Activated naive CD8-positive, alpha-beta T cell treated with anti-CD3 and anti-CD28 coated beads, Interleukin-2, amount 50 U/mL, for 24 hours (primary cell): Measurements from ENCODE around the gene FAM120C.
A peak's percentile ranks its signal among the peaks of the same experiment; 100 is the strongest.

Experiments
- ATAC-seq: fragments of 150-1000 bp; cut with Tn5 transposase; one replicate; pipeline ENCODE4 v1.10.0; 2021
- DNase-seq: peaks from one replicate; pipeline ENCODE4 v3.0.0; 2021
- H3K27ac Mint-ChIP-seq: one replicate; pipeline ENCODE4 v1.8.0; 2021; ENCODE audit warnings: mild to moderate bottlenecking, mixed read lengths
- H3K27me3 Mint-ChIP-seq: one replicate; pipeline ENCODE4 v1.8.0; 2021; ENCODE audit warnings: mixed read lengths
- H3K36me3 Mint-ChIP-seq: one replicate; pipeline ENCODE4 v1.8.0; 2021; ENCODE audit warnings: low read depth, mixed read lengths
- H3K4me1 Mint-ChIP-seq: one replicate; pipeline ENCODE4 v1.8.0; 2021; ENCODE audit warnings: mixed read lengths
- H3K4me3 Mint-ChIP-seq: one replicate; pipeline ENCODE4 v1.8.0; 2021; ENCODE audit warnings: mild to moderate bottlenecking, moderate library complexity, mixed read lengths
- H3K9me3 Mint-ChIP-seq: one replicate; pipeline ENCODE4 v1.8.0; 2021; ENCODE audit warnings: mixed read lengths

FAM120C gene

GRCh38 chrX:54178100-54178940 lies 4.7 kb downstream of the FAM120C start:
- Mint-ChIP-seq H3K27ac (no peak overlapping the region), H3K27me3 (no peaks in the 10 kb centered on the region), H3K36me3 (peaks cover 61% of the 10 kb centered on the region), H3K4me3 (peak overlapping the region; percentile 92), H3K4me1 (peaks cover 57% of the 10 kb centered on the region), H3K9me3 (no peaks in the 10 kb centered on the region)
- ATAC-seq (peak; percentile 50), DNase-seq (no peak)

- no peaks in the 10 kb centered on the region for H3K9me3 Mint-ChIP-seq
- H3K27ac Mint-ChIP-seq: peak overlapping the region; percentile 72
- peaks cover 62% of the 10 kb centered on the region for H3K36me3 Mint-ChIP-seq
- ATAC-seq (no peak), DNase-seq (no peak)
- H3K4me1 Mint-ChIP-seq: peaks cover 57% of the 10 kb centered on the region
- no peak overlapping the region for H3K4me3 Mint-ChIP-seq
- no peaks in the 10 kb centered on the region for H3K27me3 Mint-ChIP-seq
These were observed 5.7 kb downstream of the FAM120C start for GRCh38 chrX:54177306-54177705.

- Mint-ChIP-seq H3K36me3 (peaks cover 38% of the 10 kb centered on the region), H3K4me3 (no peak overlapping the region), H3K4me1 (peaks cover 25% of the 10 kb centered on the region), H3K27me3 (no peaks in the 10 kb centered on the region), H3K9me3 (no peaks in the 10 kb centered on the region), H3K27ac (no peak overlapping the region)
- no peak for DNase-seq
- no peak for ATAC-seq
These were observed 9.3 kb downstream of the FAM120C start for GRCh38 chrX:54173791-54174190.

- no peaks in the 10 kb centered on the region for H3K9me3 Mint-ChIP-seq
- H3K36me3 Mint-ChIP-seq: peaks cover 32% of the 10 kb centered on the region
- no peak overlapping the region for H3K27ac Mint-ChIP-seq
- DNase-seq (no peak), ATAC-seq (no peak)
- H3K27me3 Mint-ChIP-seq: no peaks in the 10 kb centered on the region
- peaks cover 12% of the 10 kb centered on the region for H3K4me1 Mint-ChIP-seq
- no peak overlapping the region for H3K4me3 Mint-ChIP-seq
These were observed 10.6 kb downstream of the FAM120C start for GRCh38 chrX:54172455-54172854.

GRCh38 chrX:54171527-54172250 lies 11.4 kb downstream of the FAM120C start:
- DNase-seq: no peak
- H3K4me1 Mint-ChIP-seq: peaks cover 5% of the 10 kb centered on the region
- ATAC-seq: no peak
- H3K4me3 Mint-ChIP-seq: no peak overlapping the region
- H3K9me3 Mint-ChIP-seq: no peaks in the 10 kb centered on the region
- peaks cover 25% of the 10 kb centered on the region for H3K36me3 Mint-ChIP-seq
- H3K27me3 Mint-ChIP-seq: no peaks in the 10 kb centered on the region
- no peak overlapping the region for H3K27ac Mint-ChIP-seq

GRCh38 chrX:54171091-54171490 lies 12.0 kb downstream of the FAM120C start:
- Mint-ChIP-seq H3K36me3 (peaks cover 20% of the 10 kb centered on the region), H3K4me3 (no peak overlapping the region), H3K27ac (no peak overlapping the region), H3K4me1 (peaks cover 3% of the 10 kb centered on the region), H3K9me3 (no peaks in the 10 kb centered on the region), H3K27me3 (no peaks in the 10 kb centered on the region)
- DNase-seq (no peak), ATAC-seq (no peak)

GRCh38 chrX:54166915-54167314 lies 16.1 kb downstream of the FAM120C start:
- peaks cover 4% of the 10 kb centered on the region for H3K36me3 Mint-ChIP-seq
- no peaks in the 10 kb centered on the region for H3K27me3 Mint-ChIP-seq
- ATAC-seq (no peak), DNase-seq (no peak)
- H3K9me3 Mint-ChIP-seq: no peaks in the 10 kb centered on the region
- H3K4me3 Mint-ChIP-seq: no peak overlapping the region
- no peak overlapping the region for H3K27ac Mint-ChIP-seq
- H3K4me1 Mint-ChIP-seq: no peaks in the 10 kb centered on the region

- Mint-ChIP-seq H3K27me3 (no peaks in the 10 kb centered on the region), H3K36me3 (peaks cover 3% of the 10 kb centered on the region), H3K9me3 (no peaks in the 10 kb centered on the region), H3K4me3 (no peak overlapping the region), H3K4me1 (no peaks in the 10 kb centered on the region), H3K27ac (no peak overlapping the region)
- ATAC-seq (no peak), DNase-seq (no peak)
These were observed 25.5 kb downstream of the FAM120C start for GRCh38 chrX:54157561-54157960.

- ATAC-seq: no peak
- Mint-ChIP-seq H3K4me3 (no peak overlapping the region), H3K4me1 (no peaks in the 10 kb centered on the region), H3K36me3 (peaks cover 8% of the 10 kb centered on the region), H3K27ac (no peak overlapping the region), H3K9me3 (no peaks in the 10 kb centered on the region), H3K27me3 (no peaks in the 10 kb centered on the region)
- no peak for DNase-seq
These were observed 48.8 kb downstream of the FAM120C start for GRCh38 chrX:54134269-54134668.

- H3K27ac Mint-ChIP-seq: no peak overlapping the region
- H3K4me3 Mint-ChIP-seq: no peak overlapping the region
- no peaks in the 10 kb centered on the region for H3K27me3 Mint-ChIP-seq
These were observed 66.7 kb downstream of the FAM120C start for GRCh38 chrX:54116391-54116790.

GRCh38 chrX:54093571-54093970 lies 89.5 kb downstream of the FAM120C start:
- Mint-ChIP-seq H3K4me1 (no peaks in the 10 kb centered on the region), H3K36me3 (no peaks in the 10 kb centered on the region), H3K9me3 (no peaks in the 10 kb centered on the region), H3K27ac (no peak overlapping the region), H3K27me3 (no peaks in the 10 kb centered on the region), H3K4me3 (no peak overlapping the region)
- ATAC-seq: no peak
- DNase-seq: no peak

More at GRCh38 chrX:54116391-54116790, 66.7 kb downstream of the FAM120C start:
- Mint-ChIP-seq H3K36me3 (no peaks in the 10 kb centered on the region), H3K4me1 (no peaks in the 10 kb centered on the region), H3K9me3 (no peaks in the 10 kb centered on the region)
- DNase-seq: no peak
- ATAC-seq: no peak

- Mint-ChIP-seq H3K4me1 (no peaks in the 10 kb centered on the region), H3K27me3 (no peaks in the 10 kb centered on the region), H3K9me3 (no peaks in the 10 kb centered on the region), H3K4me3 (no peak overlapping the region), H3K27ac (no peak overlapping the region), H3K36me3 (no peaks in the 10 kb centered on the region)
- DNase-seq (no peak), ATAC-seq (no peak)
These were observed 89.9 kb downstream of the FAM120C start for GRCh38 chrX:54093159-54093558.

GRCh38 chrX:54090880-54091279 lies 92.2 kb downstream of the FAM120C start:
- no peak overlapping the region for H3K27ac Mint-ChIP-seq
- H3K27me3 Mint-ChIP-seq: no peaks in the 10 kb centered on the region
- no peaks in the 10 kb centered on the region for H3K4me1 Mint-ChIP-seq
- H3K9me3 Mint-ChIP-seq: no peaks in the 10 kb centered on the region
- H3K4me3 Mint-ChIP-seq: no peak overlapping the region
- no peak for ATAC-seq
- no peaks in the 10 kb centered on the region for H3K36me3 Mint-ChIP-seq
- DNase-seq: no peak

GRCh38 chrX:54089191-54089590 lies 93.9 kb downstream of the FAM120C start:
- DNase-seq: no peak
- H3K27ac Mint-ChIP-seq: no peak overlapping the region
- H3K27me3 Mint-ChIP-seq: no peaks in the 10 kb centered on the region
- no peak overlapping the region for H3K4me3 Mint-ChIP-seq
- no peaks in the 10 kb centered on the region for H3K9me3 Mint-ChIP-seq
- H3K4me1 Mint-ChIP-seq: no peaks in the 10 kb centered on the region
- no peak for ATAC-seq
- no peaks in the 10 kb centered on the region for H3K36me3 Mint-ChIP-seq

- no peak for DNase-seq
- no peaks in the 10 kb centered on the region for H3K4me1 Mint-ChIP-seq
- H3K36me3 Mint-ChIP-seq: no peaks in the 10 kb centered on the region
- H3K27me3 Mint-ChIP-seq: no peaks in the 10 kb centered on the region
- no peaks in the 10 kb centered on the region for H3K9me3 Mint-ChIP-seq
- H3K27ac Mint-ChIP-seq: no peak overlapping the region
- no peak overlapping the region for H3K4me3 Mint-ChIP-seq
- ATAC-seq: no peak
These were observed 95.4 kb downstream of the FAM120C start for GRCh38 chrX:54087661-54088060.
